ENCODE results near the gene NOVA2.

NOVA2 gene

DNA sequence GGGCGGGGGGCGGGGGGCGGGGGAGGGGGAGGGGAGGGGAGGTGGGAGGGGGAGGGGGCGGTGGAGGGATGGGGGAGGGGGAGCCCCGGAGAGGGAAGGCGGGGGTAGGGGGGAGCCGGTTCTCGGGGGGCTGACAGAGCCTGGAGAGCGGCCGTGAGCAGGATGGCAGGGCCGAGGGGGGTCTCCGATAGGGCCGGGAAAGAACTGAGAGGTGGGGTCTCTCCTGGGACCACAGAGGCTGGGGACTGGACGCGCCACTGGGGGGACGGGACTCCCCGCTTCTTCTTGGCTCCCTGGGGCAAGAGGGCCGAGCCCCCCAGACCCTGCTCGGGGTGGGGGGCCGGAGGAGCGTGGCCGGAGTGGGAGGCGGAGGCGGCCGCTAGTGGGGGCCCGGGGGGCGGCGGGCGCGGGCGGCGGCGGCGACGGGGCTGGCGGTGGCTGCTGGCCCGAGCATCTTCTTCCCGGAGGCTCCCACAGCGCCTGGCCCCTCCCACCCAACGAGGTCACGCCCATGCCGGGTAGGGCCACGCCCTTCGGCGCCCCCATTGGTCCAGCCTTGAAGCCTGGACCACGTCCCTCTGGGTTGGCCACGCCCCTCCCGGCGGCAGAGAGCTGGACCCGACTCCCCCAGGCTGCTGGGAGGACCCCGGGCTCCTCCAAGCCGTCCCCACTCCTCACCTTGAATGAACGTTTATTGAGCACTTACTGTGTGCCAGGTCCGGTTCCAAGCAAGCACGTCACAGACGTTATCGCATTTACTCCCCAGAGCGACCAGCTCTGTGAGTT is at the start of gene NOVA2:
NOVA2 (minus strand) TSS at position 313 of the 786 bp plus-strand sequence. CDS start 514 bp downstream, outside the sequence.
- peak in 13 of 14 donors; percentile 6 to 90 (median 67) for DNase-seq

GRCh38 chr19:46023311-46023779 is 49.7 kb upstream of the NOVA2 start:
- DNase-seq: no peak

GRCh38 chr19:46022431-46023310 is 49.0 kb upstream of the NOVA2 start, which contains the start of gene PGLYRP1:
Gene PGLYRP1, minus strand, starts transcription at chr19:46023053. Its CDS starts 32 bp downstream, at chr19:46023021.
- DNase-seq: no peak

GRCh38 chr19:46022061-46022430 is 48.4 kb upstream of the NOVA2 start:
- DNase-seq: no peak

GRCh38 chr19:46021531-46022041 is 47.9 kb upstream of the NOVA2 start:
- DNase-seq: no peak

DNA sequence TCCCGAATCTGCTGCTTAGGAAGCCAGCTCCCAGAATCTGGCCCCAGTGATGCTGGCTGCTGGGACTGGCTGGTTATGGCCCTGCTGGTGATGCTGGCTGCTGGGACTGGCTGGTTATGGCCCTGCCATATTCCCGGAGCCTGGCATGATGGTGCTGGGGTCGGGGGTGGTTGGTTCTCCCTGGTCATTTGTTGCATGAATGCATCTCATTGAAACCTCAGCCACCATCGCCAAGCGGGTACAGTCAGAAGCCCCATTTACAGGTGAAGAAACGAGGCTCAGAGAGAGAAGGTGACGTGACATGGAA is 47.1 kb upstream of the NOVA2 start:
- DNase-seq: no peak

DNA sequence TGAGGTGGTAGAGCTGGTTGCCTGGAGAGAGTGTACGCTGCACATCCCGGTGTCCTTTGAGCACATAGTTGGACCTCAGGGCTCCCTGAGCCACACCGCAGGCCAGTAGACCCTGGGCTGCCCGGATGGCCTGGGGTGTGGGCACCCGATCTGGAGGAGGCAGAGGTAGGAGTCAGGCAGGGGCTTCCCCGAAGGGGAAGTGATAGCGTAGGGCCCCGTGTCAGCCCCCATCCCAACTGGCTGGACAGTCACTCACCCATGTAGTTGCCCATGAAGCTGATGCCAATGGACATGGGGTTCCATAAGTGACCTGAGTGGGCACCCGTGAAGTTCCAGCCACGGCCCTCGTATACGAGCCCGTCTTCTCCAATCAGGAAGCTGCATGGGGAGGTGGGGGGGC is 45.6 kb upstream of the NOVA2 start:
- DNase-seq: no peak

DNA sequence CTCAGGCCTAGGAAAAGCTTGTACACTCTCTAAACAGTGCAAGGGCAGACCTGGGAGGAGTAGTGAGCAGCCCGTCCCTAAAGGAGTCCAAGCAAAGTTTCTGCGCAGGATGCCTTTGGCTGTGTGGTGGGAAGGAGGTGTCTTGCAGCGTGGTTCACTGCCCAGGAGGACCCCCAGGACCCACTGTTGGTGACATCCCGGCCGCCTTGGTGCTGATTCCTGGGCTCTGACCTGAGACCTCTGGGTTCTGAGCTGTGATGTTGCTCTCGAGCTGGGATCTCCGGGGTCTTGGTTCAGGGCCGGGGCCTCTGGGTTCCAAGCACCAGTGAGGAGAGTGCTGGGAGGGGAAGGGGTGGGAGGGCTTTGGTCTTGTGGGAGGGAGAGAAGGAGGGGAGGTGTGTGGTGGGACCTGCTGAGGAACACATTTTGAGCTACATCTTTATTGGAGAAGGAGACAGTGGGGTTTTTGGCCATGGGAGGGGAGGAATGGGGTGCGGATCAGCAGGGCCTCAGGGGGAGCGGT is 45.1 kb upstream of the NOVA2 start:
- no peak for DNase-seq

DNA sequence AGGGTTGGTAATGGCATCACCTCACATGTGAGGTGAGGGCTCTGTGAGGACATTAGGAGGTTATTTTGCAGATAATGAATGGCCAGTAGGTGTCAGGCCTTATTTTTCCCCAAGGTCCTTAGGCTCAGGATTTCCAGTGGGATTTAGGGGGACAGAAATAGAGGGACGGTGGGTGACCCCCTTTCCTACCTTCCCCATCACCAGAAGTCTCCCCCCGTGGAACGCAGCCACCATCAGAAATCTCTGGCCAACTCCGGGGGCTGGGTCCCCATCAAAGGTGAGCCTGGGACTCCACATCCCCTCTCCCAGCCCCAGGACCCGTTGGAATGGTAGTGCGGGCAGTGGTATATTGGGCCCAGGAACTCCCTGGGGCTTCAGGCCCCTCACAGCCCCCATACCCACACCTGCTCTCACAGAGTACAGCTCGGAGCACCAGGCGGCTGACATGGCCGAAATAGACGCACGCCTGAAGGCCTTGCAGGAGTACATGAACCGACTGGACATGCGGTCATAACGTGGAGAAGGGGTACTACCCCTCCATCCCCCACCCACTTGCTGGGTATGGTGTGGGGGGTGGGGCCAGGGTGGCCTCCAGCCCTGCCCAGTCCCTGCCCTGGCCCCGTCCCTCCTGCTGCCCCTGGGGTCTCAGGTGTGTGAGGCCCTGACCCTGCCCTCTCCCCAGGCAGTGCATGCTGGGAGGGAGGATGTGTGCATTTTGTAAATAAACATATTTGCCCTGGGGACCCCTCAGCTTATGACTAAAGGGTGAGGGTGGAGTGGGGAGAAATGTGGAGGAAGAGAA is 44.4 kb upstream of the NOVA2 start:
- no peak for DNase-seq

DNA sequence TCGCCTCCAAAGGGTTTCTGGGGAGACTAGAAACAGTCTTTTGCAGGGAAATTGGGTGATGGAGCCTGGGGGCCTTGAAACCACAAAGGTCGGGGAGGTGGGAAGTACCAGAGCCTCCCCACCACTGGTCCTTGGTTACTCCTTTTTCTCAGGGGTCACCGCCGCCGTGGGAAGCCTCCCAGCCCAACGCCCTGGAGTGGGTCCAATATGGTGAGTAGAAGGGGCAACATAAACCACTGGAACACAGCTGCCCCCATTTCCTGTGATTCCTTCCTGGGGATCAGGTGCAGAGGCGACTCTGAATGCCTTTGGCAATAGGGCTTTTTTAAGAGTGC is 43.4 kb upstream of the NOVA2 start:
- peak in 1 of 14 donors; percentile 48 for DNase-seq

GRCh38 chr19:46016426-46017094 is 42.9 kb upstream of the NOVA2 start:
- peak in 13 of 14 donors; percentile 26 to 83 (median 62) for DNase-seq

DNA sequence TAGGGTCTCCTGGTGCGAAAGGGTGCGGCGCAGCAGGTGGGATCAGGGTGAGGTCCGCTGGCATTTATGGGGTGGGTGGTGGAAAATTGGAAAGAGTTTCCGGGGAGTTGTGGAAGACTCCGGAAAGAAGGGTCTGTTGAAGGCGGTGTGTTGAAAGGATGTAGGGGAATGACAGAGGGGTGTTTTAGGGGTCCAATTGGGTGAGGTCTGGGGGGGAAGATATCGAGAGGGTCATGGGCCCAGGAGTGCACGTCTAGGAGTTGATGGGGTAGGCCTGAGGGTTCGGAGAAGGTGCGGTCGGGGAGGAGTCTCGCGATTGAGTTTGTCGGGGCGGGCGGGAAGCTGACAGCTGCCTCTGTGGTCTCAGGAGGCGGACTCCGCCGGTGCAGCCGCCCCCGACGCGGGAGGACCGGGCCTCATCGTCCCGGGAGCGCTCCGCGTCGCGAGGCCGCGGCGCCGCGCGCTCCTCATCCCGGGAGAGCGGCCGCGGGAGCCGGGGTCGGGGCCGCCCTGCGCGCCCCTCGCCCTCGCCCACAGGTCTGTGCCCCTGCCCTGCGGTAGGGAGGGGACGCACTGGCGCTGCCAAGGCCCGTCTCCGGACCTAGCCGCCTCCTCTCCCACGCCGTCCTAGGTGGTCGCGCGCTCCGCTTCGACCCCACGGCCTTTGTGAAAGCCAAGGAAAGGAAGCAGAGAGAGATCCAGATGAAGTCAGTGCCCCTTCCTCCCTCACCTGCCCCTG is 42.2 kb upstream of the NOVA2 start:
- DNase-seq: no peak

DNA sequence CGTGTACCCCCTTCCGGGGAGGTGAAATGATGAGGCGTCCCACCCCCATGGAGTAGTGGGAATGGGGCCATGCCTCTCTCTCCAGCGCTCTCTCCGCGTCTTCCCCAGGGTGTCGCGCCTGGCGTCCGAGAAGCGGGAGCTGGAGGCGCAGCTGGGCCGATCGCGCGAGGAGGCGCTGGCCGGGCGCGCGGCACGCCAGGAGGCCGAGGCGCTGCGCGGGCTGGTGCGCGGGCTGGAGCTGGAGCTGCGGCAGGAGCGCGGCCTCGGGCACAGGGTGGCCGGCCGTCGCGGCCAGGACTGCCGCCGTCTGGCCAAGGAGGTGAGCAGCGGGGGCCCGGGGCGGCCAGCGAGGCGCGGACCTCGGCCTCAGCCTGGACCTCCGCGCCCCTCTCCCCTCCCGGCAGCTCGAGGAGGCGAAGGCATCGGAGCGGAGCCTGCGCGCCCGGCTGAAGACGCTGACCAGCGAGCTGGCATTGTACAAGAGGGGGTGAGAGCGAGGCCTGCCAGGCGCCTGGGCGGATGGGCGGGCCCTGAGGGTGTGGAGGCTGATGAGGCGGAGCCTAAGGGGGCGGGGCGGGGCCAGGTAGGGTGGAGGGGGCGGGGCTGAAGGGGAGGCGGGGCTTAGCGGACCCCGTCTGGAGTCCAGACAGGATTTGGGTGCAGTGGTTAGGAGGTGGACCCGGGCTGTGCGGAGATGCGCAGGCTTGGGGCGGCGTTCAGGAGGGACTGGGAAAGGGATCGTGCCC is 41.4 kb upstream of the NOVA2 start:
- peak in 1 of 14 donors; percentile 5 for DNase-seq

DNA sequence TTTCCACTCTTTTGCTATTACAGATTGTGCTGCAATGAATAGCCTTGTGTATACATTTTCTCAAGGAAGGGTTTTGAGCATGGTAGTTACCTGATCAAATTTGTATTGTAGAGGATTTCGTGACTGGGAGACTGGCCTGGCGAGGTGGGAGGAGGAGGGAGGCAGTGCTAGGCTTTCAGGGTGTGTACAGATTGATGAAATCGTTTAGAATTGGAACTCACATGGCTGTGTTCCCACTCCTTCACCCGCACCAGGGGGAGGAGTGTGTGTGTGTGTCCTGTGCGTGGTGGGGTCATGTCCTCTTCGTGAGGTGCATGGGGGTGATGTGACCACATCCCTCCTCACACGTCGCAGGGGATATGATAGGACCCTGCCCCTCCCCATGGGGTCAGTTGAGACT is 40.9 kb upstream of the NOVA2 start:
- no peak for DNase-seq

DNA sequence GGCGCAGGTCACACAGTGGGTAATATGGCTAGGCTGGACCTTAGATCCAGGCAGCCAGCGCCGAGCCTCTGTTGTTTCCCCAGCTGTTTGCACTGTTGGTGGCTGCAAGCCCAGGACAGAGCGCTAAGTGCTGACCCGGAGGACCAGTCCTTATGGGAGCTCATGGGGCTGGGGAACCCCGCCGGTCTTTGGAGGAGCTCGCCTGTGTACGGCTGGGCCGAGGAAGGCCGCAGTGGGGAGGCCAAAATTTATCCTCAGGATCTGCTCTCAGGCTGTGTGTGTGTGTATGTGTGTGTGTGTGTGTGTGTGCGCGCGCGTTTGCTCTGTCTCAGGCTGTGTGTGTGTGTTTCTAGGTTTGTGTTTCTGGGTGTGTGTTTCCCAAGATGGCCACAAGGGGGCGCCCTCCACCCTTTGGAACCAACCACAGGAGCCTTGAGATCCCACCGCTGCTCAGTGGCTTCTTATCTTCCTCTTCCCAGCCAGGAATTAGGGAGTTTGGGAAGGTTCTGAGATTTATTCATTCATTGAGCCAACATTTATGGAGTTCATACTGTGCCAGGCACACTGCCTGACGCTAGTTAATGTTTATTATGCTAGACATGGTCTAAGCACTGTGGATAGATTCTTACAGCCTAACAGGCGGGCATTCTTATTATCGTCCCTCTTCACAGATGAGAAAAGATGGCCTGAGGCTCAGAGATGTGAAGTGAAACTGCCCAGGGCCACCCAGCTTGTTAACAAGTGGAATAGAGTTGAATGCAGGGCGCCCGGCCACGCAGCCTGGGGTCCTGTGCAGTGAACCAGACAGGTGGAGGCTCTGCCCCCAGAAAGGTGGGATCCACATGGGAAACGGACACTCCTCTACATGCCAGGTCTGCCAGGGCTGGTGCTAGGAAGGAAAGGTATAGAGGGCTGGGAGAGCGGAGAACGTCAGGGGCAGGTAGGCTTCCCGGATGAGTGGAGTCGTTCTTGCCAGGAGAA is 36.2 kb upstream of the NOVA2 start:
- DNase-seq: peak in 12 of 14 donors; percentile 22 to 79 (median 52)

- no peak for DNase-seq
Observed at GRCh38 chr19:46006411-46006810, 32.7 kb upstream of the NOVA2 start.

- DNase-seq: no peak
Observed at GRCh38 chr19:46002678-46003275, 29.1 kb upstream of the NOVA2 start.

DNA sequence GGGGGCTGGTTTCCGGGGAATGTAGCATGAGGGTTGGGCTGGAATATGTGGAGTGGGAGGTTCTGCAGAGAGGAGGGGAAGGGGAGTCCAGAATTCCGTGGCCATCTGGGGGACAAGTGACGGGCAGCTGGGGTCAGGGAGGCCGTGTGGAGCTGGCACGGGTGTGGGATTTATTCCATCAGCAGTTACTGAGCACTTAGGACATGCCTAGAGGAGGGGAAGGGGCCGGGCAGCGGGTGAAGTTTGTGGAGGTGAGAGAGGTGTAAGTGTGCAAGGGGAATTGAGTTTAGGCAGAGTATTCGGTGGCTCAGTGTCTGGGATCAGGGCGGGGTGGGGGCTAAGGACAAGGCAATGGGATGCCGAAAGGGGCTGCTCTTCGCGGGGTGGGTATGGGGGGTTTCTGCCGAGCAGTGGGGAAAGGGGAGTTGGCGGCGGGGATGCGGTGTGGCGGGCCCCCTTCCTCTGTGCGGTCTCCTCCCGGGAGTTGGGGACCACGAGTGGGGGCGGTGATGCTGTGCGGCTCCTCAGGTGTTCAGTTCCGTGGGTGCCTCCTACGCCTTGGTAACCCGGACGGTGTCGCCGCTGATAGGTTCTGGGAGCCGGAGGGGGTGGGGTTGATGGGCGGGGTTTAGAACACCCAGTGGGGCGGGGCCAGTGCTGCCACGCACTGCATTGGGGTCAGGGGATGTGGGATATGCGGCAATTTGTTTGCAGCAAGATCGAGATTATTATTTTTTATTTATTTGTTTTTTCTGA is 27.0 kb upstream of the NOVA2 start:
- peak in 10 of 14 donors; percentile 11 to 78 (median 29) for DNase-seq
